GM12865 (cell line): ENCODE data around the gene KRT81.
A peak's percentile ranks its signal among the peaks of the same experiment; 100 is the strongest.
"Not testable (repeated sequence)": the region's sequence is repeated elsewhere in the genome, so short reads cannot be mapped to it uniquely, and the experiment has no call there.

Experiments used
- DNase-seq: peaks from one replicate; pipeline ENCODE4 v3.0.0; 2010; ENCODE audit warnings: low read depth
- H3K4me3 ChIP-seq: 2 replicates; pipeline ENCODE4 v1.5.1; 2011; ENCODE audit warnings: mild to moderate bottlenecking, low read depth, low read length, control low read depth
- CTCF ChIP-seq: IDR thresholded peaks from 2 replicates; pipeline ENCODE4 v1.5.1; 2011; ENCODE audit warnings: low read length, control low read depth, low read depth, inconsistent platforms; ENCODE audit not compliant: insufficient read depth; ENCODE audit errors: missing control alignments

Gene KRT81

GRCh38 chr12:52307836-52308805 lies 16.8 kb upstream of the KRT81 start:
- H3K4me3 ChIP-seq: no peak overlapping the region
- no peak for DNase-seq

GRCh38 chr12:52306731-52307130 lies 15.4 kb upstream of the KRT81 start:
- TF ChIP-seq CTCF: no peak
- no peak overlapping the region for H3K4me3 ChIP-seq
- no peak for DNase-seq

More at GRCh38 chr12:52307836-52308805, 16.8 kb upstream of the KRT81 start:
- TF ChIP-seq CTCF: no peak

- TF ChIP-seq CTCF: peak; percentile 34
- no peak overlapping the region for H3K4me3 ChIP-seq
- no peak for DNase-seq
These were observed 14.8 kb upstream of the KRT81 start for GRCh38 chr12:52305921-52306705.

GRCh38 chr12:52304941-52305411 lies 13.6 kb upstream of the KRT81 start:
- not testable (repeated sequence) for H3K4me3 ChIP-seq
- peak; percentile 54 for DNase-seq

GRCh38 chr12:52302242-52302914 lies 11.0 kb upstream of the KRT81 start:
- H3K4me3 ChIP-seq, DNase-seq: not testable (repeated sequence)

GRCh38 chr12:52301721-52302120 lies 10.4 kb upstream of the KRT81 start:
- not testable (repeated sequence) for DNase-seq, H3K4me3 ChIP-seq

- no peak for TF ChIP-seq CTCF
- DNase-seq: no peak
- no peak overlapping the region for H3K4me3 ChIP-seq
These were observed 9.7 kb upstream of the KRT81 start for GRCh38 chr12:52300796-52301691.
